H1 (cell line): ENCODE measurements around the gene DDX1. TPM values are rescaled to one million over a fixed set of nuclear protein-coding genes. Genes with fewer than 3 reads are reported as not detected.

ENCODE experiments used
- CTCF ChIA-PET: fragments of 300-600 bp; sonication (Branson Sonifier 250); formaldehyde crosslinking; loops from one replicate; lab custom pipeline; 2021; ENCODE audit not compliant: partially characterized antibody; lab: Charles Lee
- POLR2A ChIA-PET: fragments of 300-600 bp; sonication (Branson Sonifier 250); formaldehyde crosslinking; loops from one replicate; lab custom pipeline; 2021; ENCODE audit warnings: inconsistent platforms; ENCODE audit not compliant: partially characterized antibody; lab: Charles Lee
- DNase-seq, 2 experiments: peaks; one replicate each; pipeline versions ENCODE4 v3.0.0 to v3.0.0-alpha.2; 2010 to 2022; ENCODE audit warnings: low spot score in 2 of 2, low read depth in 1 of 2, mixed read lengths in 1 of 2
- FAIRE-seq: peaks from 2 replicates; lab custom pipeline; 2011; peaks lifted over from hg19 to GRCh38; lab: Jason Lieb, UNC
- H2AFZ ChIP-seq: 2 replicates; pipeline ENCODE4 v1.8.1; 2012; ENCODE audit warnings: low read length, inconsistent platforms
- H2AK5ac ChIP-seq: 2 replicates; pipeline ENCODE4 v1.6.1; 2013; ENCODE audit warnings: low read depth, low read length
- H2BK120ac ChIP-seq: replicated peaks from 2 replicates; pipeline ENCODE3; 2013; ENCODE audit warnings: low read depth, low read length, inconsistent platforms
- H2BK12ac ChIP-seq: 2 replicates; pipeline ENCODE4 v1.6.1; 2013; ENCODE audit warnings: low read depth, low read length
- H2BK15ac ChIP-seq: 2 replicates; pipeline ENCODE4 v1.6.1; 2013; ENCODE audit warnings: low read length
- H2BK20ac ChIP-seq: 2 replicates; pipeline ENCODE4 v1.6.1; 2013; ENCODE audit warnings: low read length
- H2BK5ac ChIP-seq: 2 replicates; pipeline ENCODE4 v1.6.1; 2013; ENCODE audit warnings: low read depth, low read length
- H3K14ac ChIP-seq: 2 replicates; pipeline ENCODE4 v1.6.1; 2013; ENCODE audit warnings: inconsistent platforms; ENCODE audit not compliant: insufficient read length
- H3K18ac ChIP-seq: 2 replicates; pipeline ENCODE4 v1.6.1; 2013; ENCODE audit warnings: low read length; ENCODE audit errors: extremely low read depth
- H3K23ac ChIP-seq: 2 replicates; pipeline ENCODE4 v1.6.1; 2013; ENCODE audit warnings: inconsistent platforms; ENCODE audit not compliant: insufficient read length
- H3K23me2 ChIP-seq: 2 replicates; pipeline ENCODE4 v1.6.1; 2013; ENCODE audit warnings: low read depth, low read length
- H3K27ac ChIP-seq: 2 replicates; pipeline ENCODE4 v1.6.1; 2011; ENCODE audit warnings: low read depth, low read length, inconsistent platforms
- H3K27me3 ChIP-seq, 4 experiments: replicated peaks in 1 of 4; 1 replicate in 1 of 4; 2 replicates in 3 of 4; pipeline versions ENCODE4 v1.6.1 to v1.8.1; 2011 to 2013; ENCODE audit warnings: low read length in 3 of 4, mild to moderate bottlenecking in 3 of 4, inconsistent platforms in 2 of 4, mixed read lengths in 2 of 4, moderate library complexity in 1 of 4; ENCODE audit not compliant: control insufficient read depth in 3 of 4, insufficient read depth in 3 of 4; ENCODE audit errors: extremely low read depth in 1 of 4
- H3K36me3 ChIP-seq, 4 experiments: 2 replicates each; pipeline versions ENCODE4 v1.6.1 to v1.8.1; 2011 to 2013; ENCODE audit warnings: mild to moderate bottlenecking in 4 of 4, low read length in 3 of 4, moderate library complexity in 2 of 4, control low read depth in 1 of 4, inconsistent platforms in 1 of 4; ENCODE audit not compliant: insufficient read depth in 4 of 4, control insufficient read depth in 2 of 4
- H3K4ac ChIP-seq: replicated peaks from 2 replicates; pipeline ENCODE3; 2013; ENCODE audit warnings: low read length, low read depth, mixed read lengths, inconsistent platforms; ENCODE audit not compliant: insufficient read length
- H3K4me1 ChIP-seq, 4 experiments: replicated peaks in 1 of 4; 1 replicate in 1 of 4; 2 replicates in 3 of 4; pipeline versions ENCODE4 v1.6.1 to v1.8.1; 2011 to 2013; ENCODE audit warnings: low read length in 3 of 4, inconsistent platforms in 2 of 4, mixed read lengths in 1 of 4; ENCODE audit not compliant: insufficient read depth in 4 of 4, control insufficient read depth in 3 of 4
- H3K4me2 ChIP-seq, 2 experiments: 2 replicates each; pipeline versions ENCODE4 v1.6.1 to v1.8.1; 2011 to 2013; ENCODE audit warnings: low read depth in 2 of 2, low read length in 2 of 2, control low read depth in 1 of 2, inconsistent platforms in 1 of 2, mild to moderate bottlenecking in 1 of 2; ENCODE audit not compliant: insufficient read depth in 1 of 2
- H3K4me3 ChIP-seq, 4 experiments: fragments of 200-600, 300-600 bp in 1 of 4; sonication (generic), shearing (Covaris generic), sonication (Bioruptor Twin) in 1 of 4; 2 replicates each; pipeline versions ENCODE4 v1.5.1 to v1.8.1; 2011 to 2016; ENCODE audit warnings: low read length in 4 of 4, low read depth in 3 of 4, control low read depth in 2 of 4, inconsistent platforms in 2 of 4, mild to moderate bottlenecking in 2 of 4, mixed read lengths in 1 of 4, moderate library complexity in 1 of 4; ENCODE audit not compliant: insufficient read depth in 2 of 4; ENCODE audit errors: extremely low read depth in 1 of 4
- H3K56ac ChIP-seq: replicated peaks from 2 replicates; pipeline ENCODE3; 2013; ENCODE audit warnings: low read depth, mild to moderate bottlenecking, mixed read lengths, low read length, inconsistent platforms; ENCODE audit not compliant: insufficient read length
- H3K79me1 ChIP-seq: 2 replicates; pipeline ENCODE4 v1.6.1; 2013; ENCODE audit warnings: low read depth, low read length, control low read depth
- H3K79me2 ChIP-seq, 2 experiments: 2 replicates each; pipeline versions ENCODE4 v1.6.1 to v1.8.1; 2012 to 2013; ENCODE audit warnings: low read length in 2 of 2, mild to moderate bottlenecking in 2 of 2, inconsistent platforms in 1 of 2; ENCODE audit not compliant: insufficient read depth in 2 of 2, control insufficient read depth in 1 of 2
- H3K9ac ChIP-seq, 4 experiments: replicated peaks in 1 of 4; 1 replicate in 1 of 4; 2 replicates in 3 of 4; pipeline versions ENCODE4 v1.6.1 to v1.8.1; 2011 to 2013; ENCODE audit warnings: low read depth in 3 of 4, low read length in 3 of 4, control low read depth in 2 of 4, mild to moderate bottlenecking in 2 of 4, moderate library complexity in 2 of 4, inconsistent platforms in 1 of 4; ENCODE audit errors: extremely low read depth in 1 of 4
- H3K9me3 ChIP-seq, 2 experiments: 2 replicates each; pipeline versions ENCODE4 v1.6.1 to v1.8.1; 2012 to 2013; ENCODE audit warnings: mild to moderate bottlenecking in 2 of 2, moderate library complexity in 2 of 2, control low read depth in 1 of 2, inconsistent platforms in 1 of 2, low read depth in 1 of 2, low read length in 1 of 2, mixed read lengths in 1 of 2; ENCODE audit not compliant: insufficient read depth in 2 of 2
- H4K20me1 ChIP-seq, 2 experiments: replicated peaks in 1 of 2; 2 replicates each; pipeline versions ENCODE3 to v1.8.1; 2011 to 2013; ENCODE audit warnings: inconsistent platforms in 2 of 2, low read length in 2 of 2, mild to moderate bottlenecking in 1 of 2; ENCODE audit not compliant: insufficient read depth in 2 of 2, control insufficient read depth in 1 of 2
- H4K5ac ChIP-seq: 2 replicates; pipeline ENCODE4 v1.6.1; 2013; ENCODE audit warnings: low read length, low read depth, mixed read lengths, inconsistent platforms; ENCODE audit not compliant: insufficient read length
- H4K8ac ChIP-seq: 2 replicates; pipeline ENCODE4 v1.8.0; 2013; ENCODE audit warnings: mild to moderate bottlenecking, moderate library complexity, low read length, inconsistent platforms; ENCODE audit not compliant: insufficient read depth; ENCODE audit errors: extremely low read depth
- H4K91ac ChIP-seq: replicated peaks from 2 replicates; pipeline ENCODE3; 2013; ENCODE audit warnings: low read length, mixed read lengths, inconsistent platforms; ENCODE audit not compliant: insufficient read length
- ASH2L ChIP-seq: fragments of 200-600, 300-600 bp; sonication (generic); IDR thresholded peaks from one replicate; pipeline ENCODE4 v1.7.1; 2017; ENCODE audit warnings: low read length
- CBX5 ChIP-seq: fragments of 300-800, 300-1000 bp; sonication (generic); IDR thresholded peaks from 2 replicates; pipeline ENCODE4 v1.7.1; 2016; ENCODE audit warnings: antibody characterized with exemption, low read length, low read depth
- CHD1 ChIP-seq: IDR thresholded peaks from 2 replicates; pipeline ENCODE4 v1.6.1; 2012; ENCODE audit warnings: low read depth, low read length, improper control_type of control experiment
- RNF2 ChIP-seq: fragments of 200-900, 300-1000 bp; sonication (generic); IDR thresholded peaks from 2 replicates; pipeline ENCODE4 v1.7.1; 2016; ENCODE audit warnings: borderline replicate concordance, low read depth, mild to moderate bottlenecking, antibody characterized with exemption, low read length; ENCODE audit not compliant: poor library complexity, severe bottlenecking; ENCODE audit errors: missing control alignments
- TBP ChIP-seq: IDR thresholded peaks from 2 replicates; pipeline ENCODE4 v1.6.1; 2011; ENCODE audit warnings: low read depth, low read length, improper control_type of control experiment
- WGBS, 2 experiments: shearing (Covaris generic) in 1 of 2; methylation state at CpG; one replicate each; pipeline versions ENCODE4 v1.1.6 to v1.1.7; 2013 to 2015; ENCODE audit warnings: low lambda C conversion rate in 2 of 2, mixed read lengths in 2 of 2, inconsistent platforms in 1 of 2, low coverage in 1 of 2, missing lambda C conversion rate in 1 of 2; ENCODE audit not compliant: insufficient replicate concordance in 2 of 2, insufficient coverage in 1 of 2, insufficient read length in 1 of 2; ENCODE audit errors: extremely low coverage in 1 of 2, missing lambda C conversion rate in 1 of 2; 5-methylcytosine and 5-hydroxymethylcytosine counted together
- polyA plus RNA-seq, 7 experiments: library from polyadenylated mRNA; depleted of rRNA in 3 of 7; stranded (reverse) in 5 of 7; unstranded in 2 of 7; fragments of >200 nt in 5 of 7; fragments of 200-250 nt in 2 of 7; gene quantifications; 1 replicate in 5 of 7; 2 replicates in 1 of 7; 4 replicates in 1 of 7; pipeline versions ENCODE4 v1.2.1 to v1.2.3, GENCODE V29; 2011 to 2013; ENCODE audit warnings: missing spikeins in 2 of 7, mixed read lengths in 2 of 7
- total RNA-seq: library from RNA; stranded (reverse); fragmentation: NEBNext Ultra II Directional; extraction: Animal tissue kit (Norgen Biotek cat#: 25700); gene quantifications from 2 replicates; pipeline ENCODE4 v1.2.1, GENCODE V29; 2021

DDX1 gene
- total and polyA plus RNA-seq, 2 of the 8 experiments (the other 6 are each of a cell fraction or from before 2014, with no cell fraction given) = 51.1 to 161 TPM

- Histone ChIP-seq H3K18ac (no peak overlapping the region), H3K36me3 (peaks cover 0 to 16% (median 3%) of the 10 kb centered on the region in 4 experiments; a peak in 4 of 8 replicates), H3K4me3 (no peak overlapping the region), H2BK120ac (no peak overlapping the region), H3K4ac (no peak overlapping the region), H3K9me3 (no peaks in the 10 kb centered on the region), H3K79me2 (no peaks in the 10 kb centered on the region), H2BK15ac (no peak overlapping the region), H3K4me2 (no peak overlapping the region), H2BK12ac (no peak overlapping the region), H4K8ac (no peak overlapping the region), H2BK20ac (no peak overlapping the region), H3K14ac (no peak overlapping the region), H3K23ac (no peak overlapping the region), H3K56ac (no peak overlapping the region), H2AK5ac (no peak overlapping the region), H2BK5ac (no peak overlapping the region), H4K91ac (no peak overlapping the region), H3K27ac (no peak overlapping the region), H2AFZ (no peak overlapping the region), H3K9ac (no peak overlapping the region), H3K79me1 (no peaks in the 10 kb centered on the region), H3K27me3 (no peaks in the 10 kb centered on the region), H3K23me2 (no peaks in the 10 kb centered on the region), H3K4me1 (no peaks in the 10 kb centered on the region; a peak in 2 of 7 replicates), H4K5ac (no peak overlapping the region), H4K20me1 (no peaks in the 10 kb centered on the region)
- DNase-seq (no peak), FAIRE-seq (no peak)
- 95% methylated on average over 12 of the region's 12 CpGs; no CpG with 5 or more reads in 1 of the 2 experiments for WGBS, 2 experiments
- ChIA-PET CTCF (interaction anchor here (0.6 to 6.4 kb wide), 24 partner anchors 11 to 1117 kb away, joined by 3 to 31 read pairs (median 4); no protein-coding TSS in a partner anchor), POLR2A (interaction anchor here (1.1 to 1.3 kb wide), 3 partner anchors 11 to 174 kb away, joined by 3 to 4 read pairs (median 3); no protein-coding TSS in a partner anchor)
- TF ChIP-seq RNF2 (no peak), ASH2L (no peak), TBP (no peak), CBX5 (no peak), CHD1 (no peak)
Observed at GRCh38 chr2:15639323-15640251, 47.9 kb downstream of the DDX1 start.
